GM18907 (cell line): ENCODE measurements around the gene HOXD12.

ENCODE experiments used
- ATAC-seq: cut with Tn5 transposase; IDR thresholded peaks from one replicate; pipeline ENCODE4 v1.9.1; 2021; ENCODE audit warnings: mild to moderate bottlenecking, moderate library complexity; ENCODE audit not compliant: unreplicated experiment

Gene HOXD12

DNA sequence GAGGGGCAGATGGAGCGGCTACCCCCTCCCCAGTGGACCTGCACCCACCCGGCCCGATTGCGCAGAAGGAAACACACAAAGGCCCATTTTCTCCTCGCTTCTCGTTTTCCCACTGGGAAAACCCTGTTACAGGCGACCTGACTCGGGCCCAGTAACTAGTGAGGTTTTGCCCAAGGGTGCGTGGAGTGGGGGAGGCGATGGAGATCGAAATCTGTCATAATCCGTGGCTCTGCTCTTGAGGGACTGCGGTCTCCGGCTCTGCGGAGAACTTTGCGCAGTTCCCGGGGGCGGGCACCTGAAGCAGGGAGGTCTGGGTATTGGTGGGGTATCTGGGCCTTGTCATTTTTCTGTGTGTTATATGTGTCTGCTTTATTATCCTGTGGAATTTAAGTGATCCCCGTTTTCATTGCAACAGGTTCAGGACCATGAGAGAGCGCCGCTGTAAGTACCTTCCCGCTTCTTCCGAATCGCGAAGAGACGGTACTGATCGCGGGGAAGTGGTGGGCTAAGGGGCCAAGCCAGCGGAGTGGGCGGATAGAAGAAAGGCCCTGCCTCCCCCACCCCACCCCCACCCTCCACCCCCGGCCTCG is 47.7 kb downstream of the HOXD12 start:
- ATAC-seq: no peak

DNA sequence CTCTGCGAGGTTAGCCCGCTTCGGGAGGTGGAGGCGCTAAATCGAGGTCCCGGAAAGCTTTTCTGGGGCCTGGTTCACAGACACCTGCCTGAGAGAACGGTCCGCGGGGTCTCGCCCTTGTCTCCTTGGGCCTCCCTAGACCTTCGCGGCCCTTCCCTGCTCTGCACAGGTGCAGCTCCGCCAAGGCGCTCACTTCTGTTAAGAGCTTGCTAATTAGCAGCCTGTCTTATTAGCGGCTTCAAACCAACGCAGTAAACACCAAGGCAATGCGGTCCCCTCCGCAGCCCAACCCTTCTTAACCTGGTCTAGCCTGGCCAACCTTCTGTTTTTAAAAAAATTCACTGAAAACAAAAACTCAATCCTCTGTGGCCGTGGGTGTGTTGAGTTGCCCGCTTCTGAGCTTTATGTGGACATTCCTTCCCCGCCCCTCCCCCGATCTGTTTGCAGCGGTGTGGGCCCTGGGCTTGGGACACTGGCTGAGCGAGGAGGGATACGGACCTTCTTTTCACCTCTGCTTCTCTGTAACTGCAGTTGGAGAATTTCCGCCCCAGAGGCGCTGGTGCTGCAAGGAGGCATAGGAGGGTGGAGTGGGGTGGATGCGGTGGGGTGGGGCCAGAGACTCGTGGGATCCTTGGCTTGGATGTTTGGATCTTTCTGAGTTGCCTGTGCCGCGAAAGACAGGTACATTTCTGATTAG is 48.4 kb downstream of the HOXD12 start:
- no peak for ATAC-seq

DNA sequence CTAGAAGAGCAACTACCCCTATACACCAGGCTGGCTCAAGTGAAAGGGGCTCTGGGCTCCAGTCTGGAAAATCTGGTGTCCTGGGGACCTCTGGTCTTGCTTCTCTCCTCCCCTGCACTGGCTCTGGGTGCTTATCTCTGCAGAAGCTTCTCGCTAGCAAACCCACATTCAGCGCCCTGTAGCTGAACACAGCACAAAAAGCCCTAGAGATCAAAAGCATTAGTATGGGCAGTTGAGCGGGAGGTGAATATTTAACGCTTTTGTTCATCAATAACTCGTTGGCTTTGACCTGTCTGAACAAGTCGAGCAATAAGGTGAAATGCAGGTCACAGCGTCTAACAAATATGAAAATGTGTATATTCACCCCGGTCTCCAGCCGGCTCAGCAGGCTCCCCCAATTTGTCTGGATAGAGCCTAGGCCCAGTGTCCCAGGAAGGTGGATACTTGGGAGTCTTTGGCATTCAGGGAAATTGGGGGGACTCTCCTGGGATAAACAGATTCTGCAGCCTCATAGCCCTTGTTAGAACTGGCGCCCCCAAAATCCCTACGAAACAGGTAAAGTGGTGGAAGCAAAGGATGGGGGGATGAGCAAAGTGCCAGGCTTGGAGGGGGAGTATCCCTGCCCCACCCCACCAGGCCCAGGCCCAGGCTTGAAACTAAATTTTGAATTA is 49.3 kb downstream of the HOXD12 start:
- ATAC-seq: no peak

DNA sequence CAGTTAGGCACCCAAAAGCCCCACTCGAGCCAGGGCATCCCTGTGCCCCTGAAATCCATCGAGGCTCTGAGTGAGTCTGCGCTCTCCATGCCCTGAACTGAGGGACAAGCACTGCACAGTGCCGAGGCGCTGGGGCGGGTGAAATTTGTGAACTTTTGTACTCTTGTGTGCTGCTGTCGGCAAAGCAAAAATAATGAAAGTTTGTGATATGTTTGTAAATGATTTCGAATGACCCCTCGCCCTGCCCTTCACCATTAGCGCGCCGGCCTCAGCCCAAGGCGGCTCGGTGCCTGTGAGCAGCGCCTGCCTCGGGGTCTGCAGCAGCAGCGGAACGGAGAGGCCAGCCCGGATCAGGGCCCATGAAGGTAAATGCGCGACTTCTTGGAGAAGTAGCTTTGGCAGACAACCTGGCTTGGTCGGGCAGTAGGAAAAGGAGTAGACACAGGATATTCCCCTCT is 49.9 kb downstream of the HOXD12 start:
- no peak for ATAC-seq

DNA sequence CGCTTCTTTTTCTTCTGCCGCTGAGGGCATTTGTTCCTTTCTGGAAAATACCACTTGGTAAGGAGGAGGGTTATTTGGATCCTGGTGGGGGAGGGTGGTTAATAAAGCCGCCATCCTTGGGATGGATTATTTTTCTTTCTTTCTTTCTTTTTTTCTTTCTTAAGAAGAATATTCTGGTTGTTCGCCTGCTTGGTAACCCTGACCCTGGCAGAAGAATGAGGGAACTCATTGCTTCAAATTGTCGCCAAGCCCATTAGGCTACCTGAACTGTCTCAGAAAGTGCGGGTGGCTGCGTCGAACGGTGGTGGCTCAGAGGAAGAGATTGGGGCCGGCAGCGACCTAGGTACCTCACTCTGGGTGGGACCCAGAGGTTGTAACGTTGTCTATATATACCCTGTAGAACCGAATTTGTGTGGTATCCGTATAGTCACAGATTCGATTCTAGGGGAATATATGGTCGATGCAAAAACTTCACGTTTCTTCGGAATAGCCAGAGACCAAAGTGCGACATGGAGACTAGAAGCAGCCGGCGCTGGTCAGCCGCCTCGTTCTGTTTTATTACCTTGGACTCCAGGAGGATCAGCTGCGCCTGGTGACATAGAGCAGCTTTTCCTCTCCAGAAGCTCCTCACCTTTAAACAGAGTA is 50.5 kb downstream of the HOXD12 start:
- ATAC-seq: no peak

DNA sequence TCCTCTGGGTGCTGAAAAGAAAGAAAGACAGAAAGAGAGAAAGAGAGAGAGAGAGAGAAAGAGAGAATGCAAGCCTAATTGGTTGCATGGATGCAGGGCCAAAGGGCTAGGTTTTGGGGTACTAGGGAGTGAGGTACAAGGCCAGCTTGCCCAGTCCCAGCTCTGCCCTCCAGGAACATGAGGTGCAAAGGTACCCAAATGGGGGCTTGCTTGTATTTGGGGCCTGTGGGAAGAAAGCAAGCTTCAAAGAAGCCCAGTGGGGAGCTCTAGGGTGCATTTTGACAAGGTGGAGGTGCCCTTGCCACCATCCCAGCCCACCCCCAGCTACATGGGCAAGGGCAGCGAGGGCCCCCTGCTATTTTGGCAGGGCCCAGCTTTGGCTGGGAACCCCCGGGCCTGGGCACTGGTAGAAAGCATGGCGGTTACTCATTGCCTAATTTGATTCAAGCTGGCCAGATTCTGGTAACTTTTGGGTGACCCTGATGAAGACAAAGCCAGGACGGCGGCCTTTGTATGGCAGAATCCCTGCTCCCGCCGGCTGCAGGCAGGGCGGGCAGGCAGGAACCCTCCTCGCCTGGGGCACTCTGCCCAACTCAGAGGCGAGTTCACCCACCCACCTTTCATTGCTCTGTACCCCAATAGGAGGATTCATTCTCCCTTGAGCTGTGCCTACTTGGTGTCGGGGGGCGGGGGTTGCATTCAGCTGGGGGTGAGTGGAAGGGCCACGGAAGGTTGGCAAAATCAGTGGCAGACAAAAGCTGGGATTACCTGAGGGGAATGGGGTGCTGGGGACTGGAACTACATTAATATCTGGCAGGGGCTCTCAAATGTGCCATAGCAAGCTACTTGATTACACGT is 51.2 kb downstream of the HOXD12 start:
- ATAC-seq: no peak

DNA sequence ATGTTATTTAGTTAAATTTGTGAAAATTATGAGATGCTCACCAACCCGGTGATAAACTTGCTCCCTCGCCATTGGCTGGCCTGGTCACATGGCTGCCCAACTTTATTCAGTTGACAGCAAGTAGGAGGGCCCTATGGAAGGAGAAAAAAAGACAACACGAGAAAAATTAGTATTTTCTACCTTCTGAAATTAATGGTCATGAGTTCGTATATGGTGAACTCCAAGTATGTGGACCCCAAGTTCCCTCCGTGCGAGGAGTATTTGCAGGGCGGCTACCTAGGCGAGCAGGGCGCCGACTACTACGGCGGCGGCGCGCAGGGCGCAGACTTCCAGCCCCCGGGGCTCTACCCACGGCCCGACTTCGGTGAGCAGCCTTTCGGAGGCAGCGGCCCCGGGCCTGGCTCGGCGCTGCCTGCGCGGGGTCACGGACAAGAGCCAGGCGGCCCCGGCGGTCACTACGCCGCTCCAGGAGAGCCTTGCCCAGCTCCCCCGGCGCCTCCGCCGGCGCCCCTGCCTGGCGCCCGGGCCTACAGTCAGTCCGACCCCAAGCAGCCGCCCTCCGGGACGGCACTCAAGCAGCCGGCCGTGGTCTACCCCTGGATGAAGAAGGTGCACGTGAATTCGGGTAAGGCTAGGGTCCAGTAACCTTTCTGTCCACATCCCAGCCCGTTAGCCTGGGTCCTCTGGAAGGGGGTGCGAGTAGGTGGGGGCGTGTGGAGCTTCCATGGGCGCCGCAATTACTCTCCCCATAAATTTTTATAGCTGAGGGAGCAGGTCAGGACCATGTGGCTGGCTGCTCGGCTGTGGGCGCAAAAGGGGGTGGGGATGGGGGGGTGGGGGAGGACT is 52.1 kb downstream of the HOXD12 start, which contains the start of gene HOXD4:
Gene HOXD4, plus strand, starts transcription at position 109 of the 846 bp plus-strand sequence. Its CDS starts 84 bp downstream, at position 193.
- ATAC-seq: no peak
